Endodermal cell (in vitro differentiated cells): ENCODE results near the gene TCF25. TPM values are rescaled to one million over a fixed set of nuclear protein-coding genes. Genes with fewer than 3 reads are reported as not detected.

Experiments used
- DNase-seq: peaks from one replicate; pipeline ENCODE4 v3.0.0-alpha.2; 2017
- H3K27ac ChIP-seq: 2 replicates; pipeline ENCODE4 v1.5.1; 2013; ENCODE audit warnings: mild to moderate bottlenecking, low read depth, low read length, moderate library complexity
- H3K27me3 ChIP-seq: 2 replicates; pipeline ENCODE4 v1.6.1; 2013; ENCODE audit warnings: mild to moderate bottlenecking, low read length, moderate library complexity; ENCODE audit not compliant: insufficient read depth, control insufficient read depth, poor library complexity, severe bottlenecking
- H3K36me3 ChIP-seq: 2 replicates; pipeline ENCODE4 v1.7.0; 2013; ENCODE audit warnings: mild to moderate bottlenecking, low read length, moderate library complexity; ENCODE audit not compliant: control insufficient read depth, insufficient read depth
- H3K4me1 ChIP-seq: one replicate; pipeline ENCODE4 v1.7.0; 2013; ENCODE audit warnings: low read length; ENCODE audit not compliant: control insufficient read depth, insufficient read depth
- H3K4me3 ChIP-seq: 2 replicates; pipeline ENCODE4 v1.5.1; 2013; ENCODE audit warnings: mild to moderate bottlenecking, low read length, moderate library complexity
- H3K9ac ChIP-seq: 2 replicates; pipeline ENCODE4 v1.6.1; 2013; ENCODE audit warnings: mild to moderate bottlenecking, low read length, moderate library complexity; ENCODE audit not compliant: poor library complexity, severe bottlenecking; ENCODE audit errors: extremely low read depth
- H3K9me3 ChIP-seq: 2 replicates; pipeline ENCODE4 v1.6.1; 2013; ENCODE audit warnings: mild to moderate bottlenecking, low read length, moderate library complexity; ENCODE audit not compliant: control insufficient read depth
- H3K27ac Mint-ChIP-seq: 2 replicates; pipeline ENCODE4 v1.8.0; 2020; ENCODE audit warnings: mixed read lengths
- H3K27me3 Mint-ChIP-seq: 2 replicates; pipeline ENCODE4 v1.8.0; 2021; ENCODE audit warnings: mild to moderate bottlenecking, mixed read lengths; ENCODE audit not compliant: insufficient read depth
- H3K36me3 Mint-ChIP-seq: 2 replicates; pipeline ENCODE4 v1.8.0; 2020; ENCODE audit warnings: low read depth, mixed read lengths
- H3K4me1 Mint-ChIP-seq: 2 replicates; pipeline ENCODE4 v1.8.0; 2020; ENCODE audit warnings: mixed read lengths
- H3K4me3 Mint-ChIP-seq: 2 replicates; pipeline ENCODE4 v1.8.0; 2020; ENCODE audit warnings: mild to moderate bottlenecking, moderate library complexity, mixed read lengths
- H3K9me3 Mint-ChIP-seq: 2 replicates; pipeline ENCODE4 v1.8.0; 2020; ENCODE audit warnings: mild to moderate bottlenecking, mixed read lengths
- WGBS, 2 experiments: methylation state at CpG; one replicate each; pipeline versions ENCODE4 v1.1.5 to v1.1.7; 2013; ENCODE audit warnings: missing lambda C conversion rate in 2 of 2, mixed read lengths in 1 of 2; ENCODE audit not compliant: insufficient coverage in 1 of 2, insufficient read length in 1 of 2; 5-methylcytosine and 5-hydroxymethylcytosine counted together
- total RNA-seq, 2 donors: library from RNA; stranded (reverse); fragmentation: NEBNext Ultra II Directional in 1 of 2; extraction: Animal tissue kit (Norgen Biotek cat#: 25700) in 1 of 2; gene quantifications; 2 replicates in 1 of 2; 3 replicates in 1 of 2; pipeline ENCODE4 v1.2.1, GENCODE V29; 2021
- TF ChIP-seq, protein P1 (sequence below): fragments of 200-600 bp; sonication (generic); conservative IDR thresholded peaks from 2 replicates; pipeline ENCODE4 v1.5.0; 2021; ENCODE audit warnings: antibody characterized with exemption, mild to moderate bottlenecking

The TCF25 gene
- total RNA-seq, 2 donors from 2014 or later: 172 to 176 TPM

GRCh38 chr16:89949121-89949742 is 75.8 kb downstream of the TCF25 start:
- TF ChIP-seq, protein P1, sequence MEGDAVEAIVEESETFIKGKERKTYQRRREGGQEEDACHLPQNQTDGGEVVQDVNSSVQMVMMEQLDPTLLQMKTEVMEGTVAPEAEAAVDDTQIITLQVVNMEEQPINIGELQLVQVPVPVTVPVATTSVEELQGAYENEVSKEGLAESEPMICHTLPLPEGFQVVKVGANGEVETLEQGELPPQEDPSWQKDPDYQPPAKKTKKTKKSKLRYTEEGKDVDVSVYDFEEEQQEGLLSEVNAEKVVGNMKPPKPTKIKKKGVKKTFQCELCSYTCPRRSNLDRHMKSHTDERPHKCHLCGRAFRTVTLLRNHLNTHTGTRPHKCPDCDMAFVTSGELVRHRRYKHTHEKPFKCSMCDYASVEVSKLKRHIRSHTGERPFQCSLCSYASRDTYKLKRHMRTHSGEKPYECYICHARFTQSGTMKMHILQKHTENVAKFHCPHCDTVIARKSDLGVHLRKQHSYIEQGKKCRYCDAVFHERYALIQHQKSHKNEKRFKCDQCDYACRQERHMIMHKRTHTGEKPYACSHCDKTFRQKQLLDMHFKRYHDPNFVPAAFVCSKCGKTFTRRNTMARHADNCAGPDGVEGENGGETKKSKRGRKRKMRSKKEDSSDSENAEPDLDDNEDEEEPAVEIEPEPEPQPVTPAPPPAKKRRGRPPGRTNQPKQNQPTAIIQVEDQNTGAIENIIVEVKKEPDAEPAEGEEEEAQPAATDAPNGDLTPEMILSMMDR: no peak
- 29 to 46% methylated on average over 31 to 55 of the region's 55 CpGs for whole genome bisulfite sequencing, 2 experiments
- Histone ChIP-seq H3K4me1 (no peaks in the 10 kb centered on the region), H3K36me3 (no peaks in the 10 kb centered on the region), H3K27me3 (peaks cover 16% of the 10 kb centered on the region), H3K9ac (no peak overlapping the region), H3K4me3 (peak overlapping the region; percentile 80), H3K9me3 (peaks cover 4% of the 10 kb centered on the region), H3K27ac (no peak overlapping the region)
- Mint-ChIP-seq H3K36me3 (no peaks in the 10 kb centered on the region), H3K27me3 (peaks cover 35% of the 10 kb centered on the region), H3K27ac (no peak overlapping the region), H3K4me3 (peak overlapping the region; percentile 62), H3K4me1 (no peaks in the 10 kb centered on the region), H3K9me3 (peaks cover 3% of the 10 kb centered on the region)
- peak; percentile 58 for DNase-seq

- 93 to 100% methylated on average over 8 to 12 of the region's 12 CpGs for WGBS, 2 experiments
- TF ChIP-seq, protein P1: no peak
- Mint-ChIP-seq H3K4me3 (peak overlapping the region; percentile 62), H3K27me3 (peaks cover 34% of the 10 kb centered on the region), H3K36me3 (peaks cover 5% of the 10 kb centered on the region), H3K4me1 (no peaks in the 10 kb centered on the region), H3K27ac (no peak overlapping the region), H3K9me3 (peaks cover 3% of the 10 kb centered on the region)
- H3K9ac ChIP-seq: no peak overlapping the region
- no peak for DNase-seq
- peaks cover 16% of the 10 kb centered on the region for H3K27me3 ChIP-seq
- peaks cover 4% of the 10 kb centered on the region for H3K36me3 ChIP-seq
- peaks cover 4% of the 10 kb centered on the region for H3K9me3 ChIP-seq
- H3K27ac ChIP-seq: no peak overlapping the region
- no peaks in the 10 kb centered on the region for H3K4me1 ChIP-seq
- H3K4me3 ChIP-seq: peak overlapping the region; percentile 80
These were observed 76.4 kb downstream of the TCF25 start for GRCh38 chr16:89949756-89950155.

DNA sequence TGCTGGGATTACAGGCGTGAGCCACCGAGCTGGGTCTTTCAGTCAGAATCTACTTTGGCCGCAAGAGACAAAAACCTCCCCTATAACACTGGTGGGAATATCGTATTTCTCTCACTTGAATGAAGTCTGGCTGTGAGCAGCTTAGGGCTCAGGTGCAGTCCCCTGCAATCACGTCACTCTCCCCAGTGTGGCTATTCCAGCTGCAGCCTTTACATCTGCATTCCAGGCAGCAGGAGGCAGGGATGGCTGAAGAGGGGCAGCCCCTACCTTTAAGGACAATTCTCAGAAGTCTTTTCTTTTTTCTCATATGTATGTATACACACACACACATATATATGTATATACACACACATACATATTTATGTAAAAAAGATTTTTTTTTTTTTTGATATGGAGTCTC is 78.1 kb downstream of the TCF25 start:
- H3K27ac ChIP-seq: no peak overlapping the region
- H3K27ac Mint-ChIP-seq: no peak overlapping the region
- TF ChIP-seq, protein P1: peak; percentile 38

More for the DNA sequence above, 78.1 kb downstream of the TCF25 start:
- no peak for DNase-seq
- no peak overlapping the region for H3K4me3 ChIP-seq
- H3K27me3 ChIP-seq: peaks cover 14% of the 10 kb centered on the region
- peaks cover 8% of the 10 kb centered on the region for H3K36me3 ChIP-seq
- H3K9me3 ChIP-seq: peaks cover 4% of the 10 kb centered on the region
- no peaks in the 10 kb centered on the region for H3K4me1 ChIP-seq
- peaks cover 23% of the 10 kb centered on the region for H3K27me3 Mint-ChIP-seq
- H3K4me3 Mint-ChIP-seq: no peak overlapping the region
- no peaks in the 10 kb centered on the region for H3K4me1 Mint-ChIP-seq
- peaks cover 13% of the 10 kb centered on the region for H3K36me3 Mint-ChIP-seq
- peaks cover 3% of the 10 kb centered on the region for H3K9me3 Mint-ChIP-seq
- H3K9ac ChIP-seq: no peak overlapping the region
- 91 to 96% methylated on average over 4 to 5 of the region's 5 CpGs for whole genome bisulfite sequencing, 2 experiments
